ENCODE data around the gene GLI1. TPM values are rescaled to one million over a fixed set of nuclear protein-coding genes. Genes with fewer than 3 reads are reported as not detected.
"Not testable (repeated sequence)": the region's sequence is repeated elsewhere in the genome, so short reads cannot be mapped to it uniquely, and the experiment has no call there.

The GLI1 gene
- total and polyA plus RNA-seq, 4 donors, result 0.25 to 15.5 (median 2.3) TPM

DNA sequence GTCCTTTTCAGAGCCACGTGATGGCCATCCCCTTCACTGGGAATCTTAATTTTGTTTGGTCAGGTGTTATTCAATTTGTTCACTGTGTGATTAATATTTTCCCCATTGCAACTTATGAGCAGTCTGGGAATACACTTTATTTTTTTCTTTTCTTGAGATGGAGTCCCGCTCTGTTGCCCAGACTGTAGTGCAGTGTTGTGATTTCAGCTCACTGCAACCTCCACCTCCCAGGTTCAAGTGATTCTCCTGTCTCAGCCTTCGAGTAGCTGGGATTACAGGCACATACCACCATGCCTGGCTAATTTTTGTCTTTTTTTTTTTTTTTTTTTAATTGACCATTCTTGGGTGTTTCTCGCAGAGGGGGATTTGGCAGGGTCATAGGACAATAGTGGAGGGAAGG lies 47.0 kb downstream of the GLI1 start:
- H3K36me3 ChIP-seq (ENCODE audit: control insufficient read depth in 1 of 2, insufficient read depth in 2 of 2, low read length in 1 of 2); intact Hi-C loops (cut with DNase I); H3K27ac ChIP-seq (ENCODE audit: low read depth in 1 of 2, low read length in 2 of 2); H3K4me3 ChIP-seq (ENCODE audit: low read length in 2 of 2); ATAC-seq (ENCODE audit: low FRiP score); DNase-seq; H3K9me3 ChIP-seq (ENCODE audit: control insufficient read depth, low read length); H3K27me3 ChIP-seq (ENCODE audit: control insufficient read depth in 1 of 2, insufficient read depth in 2 of 2, low read length in 1 of 2); H3K4me1 ChIP-seq (ENCODE audit: control insufficient read depth in 1 of 2, insufficient read depth in 2 of 2, low read length in 2 of 2): not testable (repeated sequence)
- 94 to 99% methylated on average over 3 to 4 of the region's 4 CpGs for WGBS, 2 donors

DNA sequence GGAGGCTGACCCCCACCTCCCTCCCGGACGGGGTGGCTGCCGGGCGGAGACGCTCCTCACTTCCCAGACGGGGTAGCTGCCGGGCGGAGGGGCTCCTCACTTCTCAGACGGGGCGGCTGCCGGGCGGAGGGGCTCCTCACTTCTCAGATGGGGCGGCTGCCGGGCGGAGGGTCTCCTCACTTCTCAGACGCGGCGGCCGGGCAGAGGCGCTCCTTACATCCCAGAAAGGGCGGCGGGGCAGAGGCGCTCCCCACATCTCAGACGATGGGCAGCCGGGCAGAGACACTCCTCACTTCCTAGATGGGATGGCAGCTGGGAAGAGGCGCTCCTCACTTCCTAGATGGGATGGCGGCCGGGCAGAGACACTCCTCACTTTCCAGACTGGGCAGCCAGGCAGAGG lies 48.2 kb downstream of the GLI1 start:
- H3K4me1 ChIP-seq (ENCODE audit: control insufficient read depth in 1 of 2, insufficient read depth in 2 of 2, low read length in 2 of 2); H3K27me3 ChIP-seq (ENCODE audit: control insufficient read depth in 1 of 2, insufficient read depth in 2 of 2, low read length in 1 of 2); H3K27ac ChIP-seq (ENCODE audit: low read depth in 1 of 2, low read length in 2 of 2); DNase-seq; intact Hi-C loops (cut with DNase I); H3K9me3 ChIP-seq (ENCODE audit: control insufficient read depth, low read length); H3K4me3 ChIP-seq (ENCODE audit: low read length in 2 of 2); ATAC-seq (ENCODE audit: low FRiP score); H3K36me3 ChIP-seq (ENCODE audit: control insufficient read depth in 1 of 2, insufficient read depth in 2 of 2, low read length in 1 of 2): not testable (repeated sequence)
- 97 to 100% methylated on average over 3 to 28 of the region's 28 CpGs for WGBS, 2 donors

DNA sequence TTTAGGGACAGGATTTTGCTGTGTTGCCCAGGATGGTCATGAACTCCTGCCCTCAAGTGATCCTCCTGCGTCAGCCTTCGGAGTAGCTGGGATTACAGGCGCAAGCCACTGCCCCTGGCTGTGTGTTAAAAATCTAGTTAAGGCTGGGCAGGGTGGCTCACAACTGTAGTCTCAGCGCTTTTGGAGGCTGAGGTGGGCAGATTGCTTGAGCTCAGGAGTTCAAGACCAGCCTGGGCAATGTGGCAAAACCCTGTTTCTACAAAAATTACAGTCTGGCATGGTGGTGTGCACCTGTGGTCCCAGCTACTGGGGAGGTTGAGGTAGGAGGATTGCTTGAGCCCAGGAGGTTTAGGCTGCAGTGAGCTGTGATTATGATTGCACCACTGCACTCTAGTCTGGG lies 51.6 kb downstream of the GLI1 start:
- peaks cover 7 to 13% of the 10 kb centered on the region in 2 donors for H3K36me3 ChIP-seq (ENCODE audit: control insufficient read depth in 1 of 2, insufficient read depth in 2 of 2, low read length in 1 of 2)
- no peak overlapping the region for H3K4me3 ChIP-seq (ENCODE audit: low read length in 2 of 2)
- intact Hi-C loops (cut with DNase I), result no loop called here
- H3K27me3 ChIP-seq (ENCODE audit: control insufficient read depth in 1 of 2, insufficient read depth in 2 of 2, low read length in 1 of 2), result no peaks in the 10 kb centered on the region
- no peak for ATAC-seq (ENCODE audit: low FRiP score)
- H3K4me1 ChIP-seq (ENCODE audit: control insufficient read depth in 1 of 2, insufficient read depth in 2 of 2, low read length in 2 of 2), result no peaks in the 10 kb centered on the region
- no peaks in the 10 kb centered on the region for H3K9me3 ChIP-seq (ENCODE audit: control insufficient read depth, low read length)
- 94 to 97% methylated on average over 4 of the region's 4 CpGs for WGBS, 2 donors
- no peak overlapping the region for H3K27ac ChIP-seq (ENCODE audit: low read depth in 1 of 2, low read length in 2 of 2)
- DNase-seq, result no peak

- Histone ChIP-seq H3K4me1 (ENCODE audit: control insufficient read depth in 1 of 2, insufficient read depth in 2 of 2, low read length in 2 of 2) (no peaks in the 10 kb centered on the region), H3K9me3 (ENCODE audit: control insufficient read depth, low read length) (no peaks in the 10 kb centered on the region), H3K27ac (ENCODE audit: low read depth in 1 of 2, low read length in 2 of 2) (no peak overlapping the region), H3K36me3 (ENCODE audit: control insufficient read depth in 1 of 2, insufficient read depth in 2 of 2, low read length in 1 of 2) (peaks cover 7 to 15% of the 10 kb centered on the region in 2 donors), H3K27me3 (ENCODE audit: control insufficient read depth in 1 of 2, insufficient read depth in 2 of 2, low read length in 1 of 2) (no peaks in the 10 kb centered on the region), H3K4me3 (ENCODE audit: low read length in 2 of 2) (no peak overlapping the region)
- intact Hi-C loops (cut with DNase I), result no loop called here
- no peak for DNase-seq
- WGBS, 2 donors, result 90 to 95% methylated on average over 7 of the region's 7 CpGs
- ATAC-seq (ENCODE audit: low FRiP score), result no peak
These were observed 52.2 kb downstream of the GLI1 start for GRCh38 chr12:57511588-57512325.

DNA sequence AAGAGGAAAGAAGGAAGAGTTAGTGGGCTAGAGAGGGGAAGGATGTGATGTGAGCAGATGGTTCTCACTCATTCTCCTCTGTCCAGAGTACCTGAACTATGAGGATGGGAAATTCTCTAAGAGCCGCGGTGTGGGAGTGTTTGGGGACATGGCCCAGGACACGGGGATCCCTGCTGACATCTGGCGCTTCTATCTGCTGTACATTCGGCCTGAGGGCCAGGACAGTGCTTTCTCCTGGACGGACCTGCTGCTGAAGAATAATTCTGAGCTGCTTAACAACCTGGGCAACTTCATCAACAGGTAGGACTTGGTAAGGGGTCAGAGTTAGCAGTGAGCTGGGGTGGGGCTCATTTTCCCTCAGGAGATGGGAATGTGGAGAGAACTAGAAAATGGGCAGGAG lies 53.1 kb downstream of the GLI1 start:
- ATAC-seq (ENCODE audit: low FRiP score) (no peak), DNase-seq (no peak)
- intact Hi-C loops (cut with DNase I), result no loop called here
- Histone ChIP-seq H3K27ac (ENCODE audit: low read depth in 1 of 2, low read length in 2 of 2) (no peak overlapping the region), H3K9me3 (ENCODE audit: control insufficient read depth, low read length) (no peaks in the 10 kb centered on the region), H3K4me1 (ENCODE audit: control insufficient read depth in 1 of 2, insufficient read depth in 2 of 2, low read length in 2 of 2) (no peaks in the 10 kb centered on the region), H3K27me3 (ENCODE audit: control insufficient read depth in 1 of 2, insufficient read depth in 2 of 2, low read length in 1 of 2) (no peaks in the 10 kb centered on the region), H3K4me3 (ENCODE audit: low read length in 2 of 2) (no peak overlapping the region), H3K36me3 (ENCODE audit: control insufficient read depth in 1 of 2, insufficient read depth in 2 of 2, low read length in 1 of 2) (peaks cover 7 to 19% of the 10 kb centered on the region in 2 donors)
- 91 to 93% methylated on average over 6 of the region's 6 CpGs for WGBS, 2 donors

GRCh38 chr12:57513266-57513665 lies 53.7 kb downstream of the GLI1 start:
- 91 to 94% methylated on average over 5 of the region's 5 CpGs for WGBS, 2 donors
- no peak overlapping the region for H3K4me3 ChIP-seq (ENCODE audit: low read length in 2 of 2)
- H3K4me1 ChIP-seq (ENCODE audit: control insufficient read depth in 1 of 2, insufficient read depth in 2 of 2, low read length in 2 of 2), result peaks cover 0 to under 1% of the 10 kb centered on the region in 2 donors
- H3K27ac ChIP-seq (ENCODE audit: low read depth in 1 of 2, low read length in 2 of 2), result no peak overlapping the region
- DNase-seq (no peak), ATAC-seq (ENCODE audit: low FRiP score) (no peak)
- no peaks in the 10 kb centered on the region for H3K9me3 ChIP-seq (ENCODE audit: control insufficient read depth, low read length)
- intact Hi-C loops (cut with DNase I), result no loop called here
- peaks cover 7 to 19% of the 10 kb centered on the region in 2 donors for H3K36me3 ChIP-seq (ENCODE audit: control insufficient read depth in 1 of 2, insufficient read depth in 2 of 2, low read length in 1 of 2)
- no peaks in the 10 kb centered on the region for H3K27me3 ChIP-seq (ENCODE audit: control insufficient read depth in 1 of 2, insufficient read depth in 2 of 2, low read length in 1 of 2)

- H3K4me1 ChIP-seq (ENCODE audit: control insufficient read depth in 1 of 2, insufficient read depth in 2 of 2, low read length in 2 of 2); H3K9me3 ChIP-seq (ENCODE audit: control insufficient read depth, low read length); DNase-seq; ATAC-seq (ENCODE audit: low FRiP score); H3K27me3 ChIP-seq (ENCODE audit: control insufficient read depth in 1 of 2, insufficient read depth in 2 of 2, low read length in 1 of 2); intact Hi-C loops (cut with DNase I); H3K4me3 ChIP-seq (ENCODE audit: low read length in 2 of 2); H3K27ac ChIP-seq (ENCODE audit: low read depth in 1 of 2, low read length in 2 of 2): not testable (repeated sequence)
- 93 to 95% methylated on average over 6 of the region's 6 CpGs for WGBS, 2 donors
- H3K36me3 ChIP-seq (ENCODE audit: control insufficient read depth in 1 of 2, insufficient read depth in 2 of 2, low read length in 1 of 2), result peaks cover 7 to 19% of the 10 kb centered on the region in 2 donors
These were observed 54.1 kb downstream of the GLI1 start for GRCh38 chr12:57513677-57514076.

DNA sequence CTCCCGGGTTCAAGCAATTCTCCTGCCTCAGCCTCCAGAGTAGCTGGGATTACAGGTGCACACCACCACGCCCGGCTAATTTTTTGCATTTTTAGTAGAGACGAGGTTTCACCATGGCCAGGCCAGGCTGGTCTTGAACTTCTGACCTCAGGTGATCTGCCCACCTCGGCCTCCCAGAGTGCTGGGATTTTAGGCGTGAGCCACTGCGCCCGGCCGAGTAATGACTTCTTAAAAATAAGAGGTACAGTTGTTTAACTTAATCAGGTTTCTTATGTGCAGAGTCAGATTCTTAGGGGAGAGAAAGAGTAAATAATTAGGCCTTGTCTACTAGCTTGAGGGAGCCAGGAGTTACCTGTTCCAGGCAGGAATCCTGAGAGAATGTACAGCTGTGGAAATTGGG lies 54.7 kb downstream of the GLI1 start:
- H3K9me3 ChIP-seq (ENCODE audit: control insufficient read depth, low read length); DNase-seq; intact Hi-C loops (cut with DNase I); H3K27ac ChIP-seq (ENCODE audit: low read depth in 1 of 2, low read length in 2 of 2); H3K27me3 ChIP-seq (ENCODE audit: control insufficient read depth in 1 of 2, insufficient read depth in 2 of 2, low read length in 1 of 2); ATAC-seq (ENCODE audit: low FRiP score); H3K4me1 ChIP-seq (ENCODE audit: control insufficient read depth in 1 of 2, insufficient read depth in 2 of 2, low read length in 2 of 2); H3K4me3 ChIP-seq (ENCODE audit: low read length in 2 of 2): not testable (repeated sequence)
- WGBS, 2 donors, result 89% methylated on average over 9 of the region's 9 CpGs
- peaks cover 7 to 19% of the 10 kb centered on the region in 2 donors for H3K36me3 ChIP-seq (ENCODE audit: control insufficient read depth in 1 of 2, insufficient read depth in 2 of 2, low read length in 1 of 2)

DNA sequence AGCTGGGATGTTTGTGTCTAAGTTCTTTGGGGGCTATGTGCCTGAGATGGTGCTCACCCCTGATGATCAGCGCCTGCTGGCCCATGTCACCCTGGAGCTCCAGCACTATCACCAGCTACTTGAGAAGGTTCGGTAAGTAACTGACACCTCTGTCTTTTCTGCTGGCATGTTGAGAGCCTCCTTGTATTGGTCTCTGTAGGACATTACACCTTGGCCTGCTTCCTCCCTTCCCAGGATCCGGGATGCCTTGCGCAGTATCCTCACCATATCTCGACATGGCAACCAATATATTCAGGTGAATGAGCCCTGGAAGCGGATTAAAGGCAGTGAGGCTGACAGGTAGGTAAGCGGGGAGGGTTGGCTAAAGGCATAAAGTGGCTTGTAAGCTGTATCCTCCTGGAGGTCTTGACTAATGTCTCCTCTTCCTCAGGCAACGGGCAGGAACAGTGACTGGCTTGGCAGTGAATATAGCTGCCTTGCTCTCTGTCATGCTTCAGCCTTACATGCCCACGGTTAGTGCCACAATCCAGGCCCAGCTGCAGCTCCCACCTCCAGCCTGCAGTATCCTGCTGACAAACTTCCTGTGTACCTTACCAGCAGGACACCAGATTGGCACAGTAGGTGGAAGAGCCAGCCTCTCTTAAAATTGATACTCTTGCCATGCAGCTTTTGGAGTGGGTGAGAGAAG lies 55.3 kb downstream of the GLI1 start:
- no peak for ATAC-seq (ENCODE audit: low FRiP score)
- intact Hi-C loops (cut with DNase I), result no loop called here
- no peaks in the 10 kb centered on the region for H3K9me3 ChIP-seq (ENCODE audit: control insufficient read depth, low read length)
- no peaks in the 10 kb centered on the region for H3K27me3 ChIP-seq (ENCODE audit: control insufficient read depth in 1 of 2, insufficient read depth in 2 of 2, low read length in 1 of 2)
- no peak overlapping the region for H3K27ac ChIP-seq (ENCODE audit: low read depth in 1 of 2, low read length in 2 of 2)
- H3K4me3 ChIP-seq (ENCODE audit: low read length in 2 of 2), result no peak overlapping the region
- no peak for DNase-seq
- H3K36me3 ChIP-seq (ENCODE audit: control insufficient read depth in 1 of 2, insufficient read depth in 2 of 2, low read length in 1 of 2), result peaks cover 7 to 19% of the 10 kb centered on the region in 2 donors
- H3K4me1 ChIP-seq (ENCODE audit: control insufficient read depth in 1 of 2, insufficient read depth in 2 of 2, low read length in 2 of 2), result peaks cover 0 to 1% of the 10 kb centered on the region in 2 donors
- WGBS, 2 donors, result 83 to 85% methylated on average over 9 of the region's 9 CpGs

All from aorta (tissue), 5 donors.